Measurements from ENCODE around the gene SNX30.
A peak's percentile ranks its signal among the peaks of the same experiment; 100 is the strongest.

The SNX30 gene

DNA sequence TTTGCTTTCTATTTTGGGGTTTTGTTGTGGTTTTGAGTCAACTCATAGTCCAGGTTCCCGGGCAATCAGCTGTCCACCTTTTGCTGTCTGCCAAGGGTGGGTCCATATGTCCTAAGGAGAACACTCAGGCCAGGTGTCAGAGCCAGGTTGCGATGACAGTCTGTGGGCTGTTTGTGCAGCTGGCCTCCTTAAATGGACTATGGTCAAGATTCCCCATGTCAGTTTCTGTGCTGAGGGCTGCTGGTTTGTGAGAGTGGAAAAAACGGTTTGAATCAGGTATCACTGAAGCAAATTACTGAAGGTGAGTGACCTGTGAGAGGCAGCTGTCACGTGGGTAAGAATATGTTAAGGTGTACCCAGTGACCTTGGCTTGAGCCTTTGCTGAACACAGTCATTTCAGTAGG lies 33.0 kb downstream of the SNX30 start:
- no peak for DNase-seq (ENCODE audit: low read depth in 2 of 2)

DNA sequence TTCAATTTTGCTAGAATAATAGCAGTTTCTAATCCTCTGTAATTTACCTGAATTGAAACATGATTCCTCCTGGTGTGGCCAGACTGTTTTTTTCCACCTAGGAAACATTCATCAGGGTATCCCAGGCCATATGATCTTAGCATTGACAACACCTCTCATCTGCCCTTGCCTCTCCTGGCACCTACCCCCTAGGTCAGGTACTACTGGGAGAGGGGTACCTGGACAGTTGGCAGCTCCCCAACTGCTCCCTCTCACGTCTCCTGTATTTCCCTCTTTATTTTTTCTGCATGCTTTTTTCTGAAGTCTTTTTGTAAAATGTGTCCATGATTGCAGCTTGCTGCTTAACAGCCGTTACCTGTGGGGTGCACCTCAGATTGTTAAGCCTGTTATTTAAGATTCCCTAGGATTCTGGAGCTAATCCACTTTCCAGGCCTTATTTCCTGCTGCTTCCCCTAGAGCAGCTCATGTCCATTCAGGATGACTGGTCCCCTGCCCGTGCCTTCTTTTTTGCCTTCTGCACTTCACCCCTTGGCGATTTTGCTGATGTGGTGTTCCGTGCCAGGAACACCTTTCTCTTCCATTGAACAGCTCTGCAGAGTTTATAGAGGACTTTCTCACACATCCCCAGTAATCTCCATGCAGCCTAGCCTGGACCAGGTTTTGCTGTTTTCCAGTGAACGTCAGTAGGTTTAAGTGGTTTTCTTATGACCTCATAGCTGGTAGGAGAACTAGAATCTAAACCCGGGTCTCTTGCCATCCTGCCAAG lies 33.6 kb downstream of the SNX30 start:
- DNase-seq (ENCODE audit: low read depth in 2 of 2): no peak

DNA sequence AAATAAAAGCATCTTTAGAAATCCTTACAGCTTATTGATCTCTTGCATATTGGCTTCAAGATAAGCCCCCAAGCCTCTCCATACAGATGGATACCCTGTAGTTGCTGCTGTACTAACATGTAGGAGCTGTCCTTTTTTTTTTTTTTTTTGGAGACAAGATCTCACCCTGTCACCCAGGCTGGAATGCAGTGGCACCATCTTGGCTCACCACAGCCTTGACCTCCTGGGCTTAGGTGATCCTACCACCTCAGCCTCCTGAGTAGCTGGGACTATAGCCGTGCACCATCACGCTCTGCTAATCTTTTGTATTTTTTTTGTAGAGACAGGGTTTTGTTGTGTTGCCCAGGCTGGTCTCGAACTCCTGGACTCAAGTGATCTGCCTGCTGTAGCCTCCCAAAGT lies 35.4 kb downstream of the SNX30 start:
- DNase-seq (ENCODE audit: low read depth in 2 of 2): no peak

DNA sequence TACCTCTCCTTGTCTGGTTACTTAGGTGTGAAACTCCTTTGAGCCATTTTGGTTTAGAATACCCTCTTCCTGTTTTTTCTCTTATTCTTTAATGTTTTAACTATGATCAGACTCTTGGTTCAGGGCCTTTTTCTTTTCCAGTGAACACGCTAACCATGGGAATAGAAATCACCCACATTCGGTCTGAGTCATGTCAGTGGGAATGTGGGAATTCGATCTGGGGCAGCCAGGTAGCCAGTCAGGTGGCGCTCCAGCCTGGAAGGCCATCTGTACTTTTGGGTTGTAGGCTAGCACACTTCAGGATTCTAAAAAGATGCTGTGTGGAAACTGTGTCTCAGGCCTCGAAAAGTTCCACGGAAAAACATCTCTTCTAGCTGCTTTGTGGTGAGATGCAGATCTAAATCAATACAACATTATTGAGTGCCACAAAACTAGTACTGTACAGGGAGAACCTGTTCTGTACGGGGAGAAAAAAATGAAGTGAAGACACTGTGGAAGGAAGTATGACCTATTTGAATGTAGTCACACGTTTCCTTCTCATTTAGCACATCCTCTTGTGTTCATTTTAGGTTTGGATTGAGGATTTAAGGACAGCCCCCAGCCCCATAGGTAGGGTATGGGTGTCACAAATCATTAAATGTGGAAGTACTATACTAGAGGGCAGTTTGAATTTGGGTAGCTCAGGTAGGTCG lies 36.4 kb downstream of the SNX30 start:
- DNase-seq (ENCODE audit: low read depth in 2 of 2): no peak

DNA sequence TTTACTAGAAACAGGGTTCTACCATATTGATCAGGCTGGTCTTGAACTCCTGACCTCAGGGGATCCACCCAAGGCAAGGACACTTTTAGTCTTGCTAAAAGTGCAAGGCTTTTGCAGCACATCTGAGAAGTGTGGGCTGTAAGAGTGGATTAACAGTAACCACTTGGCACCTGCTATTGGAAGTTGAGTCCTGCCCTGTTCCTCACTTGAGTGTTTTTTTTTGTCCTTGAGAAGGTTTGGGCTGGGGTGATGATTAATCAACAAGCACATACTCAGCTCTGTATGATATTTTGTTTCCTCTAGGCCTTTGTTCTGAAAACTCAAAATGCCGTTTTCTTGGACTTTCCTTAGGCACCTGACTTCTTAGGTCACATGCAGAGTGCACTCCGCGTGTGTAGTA lies 37.4 kb downstream of the SNX30 start:
- no peak for DNase-seq (ENCODE audit: low read depth in 2 of 2)

DNA sequence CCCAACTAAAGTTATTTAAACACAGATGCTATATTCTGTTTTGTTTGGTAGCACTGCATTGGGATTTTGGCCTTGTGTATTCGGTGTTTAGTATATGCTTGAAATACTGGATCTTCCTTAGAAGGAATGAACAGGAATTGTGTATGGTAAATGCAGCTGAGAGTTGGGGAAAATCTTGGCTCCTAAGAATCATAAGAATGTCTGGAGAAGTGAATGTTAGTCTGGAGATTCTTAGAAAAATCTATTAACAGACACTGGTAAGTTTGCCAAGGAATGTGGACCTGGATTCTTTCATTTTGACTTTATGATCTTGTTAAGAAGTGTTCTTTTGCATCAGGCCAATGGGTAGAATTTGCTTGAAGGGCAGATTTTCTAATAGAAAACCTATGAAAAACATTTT lies 38.9 kb downstream of the SNX30 start:
- DNase-seq (ENCODE audit: low read depth in 2 of 2): peak; percentile 71 to 81

DNA sequence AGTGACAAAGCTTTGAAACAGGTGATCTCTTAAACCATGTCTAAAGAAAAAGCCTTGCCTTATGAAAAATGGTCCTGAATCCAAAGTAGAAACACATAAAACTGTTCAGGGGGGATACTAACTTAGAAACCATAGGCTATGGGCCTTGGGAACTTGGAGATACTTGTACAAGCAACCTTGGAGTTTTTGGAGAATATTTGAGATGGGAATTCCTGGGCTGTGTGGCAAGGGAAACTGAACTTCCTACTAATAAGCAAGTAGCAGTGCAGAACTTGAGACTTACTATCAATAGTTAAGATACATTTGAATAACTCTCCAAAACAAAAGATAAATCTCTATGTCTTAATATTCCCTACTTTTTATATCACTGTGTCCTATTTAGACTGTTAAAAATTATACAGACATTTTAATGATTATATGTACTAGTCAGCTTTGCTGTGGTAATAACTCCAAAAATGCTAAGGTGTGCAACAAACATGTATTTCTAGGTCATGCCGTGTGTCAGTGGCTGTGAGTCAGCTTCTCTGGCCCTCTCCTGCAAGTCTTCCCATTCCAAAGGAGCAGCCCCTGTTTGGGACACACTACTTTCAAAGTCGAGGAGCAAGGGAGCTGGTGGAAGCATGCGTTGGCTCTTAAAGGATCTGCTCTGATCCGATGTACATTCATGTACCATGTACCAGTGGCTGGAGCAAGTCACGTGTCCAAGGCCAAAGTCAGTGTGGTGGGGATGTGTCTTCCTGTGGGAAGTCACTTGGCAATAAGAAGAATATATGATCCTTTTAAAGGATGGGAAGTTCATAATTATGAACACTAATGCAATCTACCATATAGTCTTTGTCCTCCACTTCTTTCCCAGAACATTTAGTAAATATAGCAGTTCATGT lies 39.6 kb downstream of the SNX30 start:
- DNase-seq (ENCODE audit: low read depth in 2 of 2): no peak

DNA sequence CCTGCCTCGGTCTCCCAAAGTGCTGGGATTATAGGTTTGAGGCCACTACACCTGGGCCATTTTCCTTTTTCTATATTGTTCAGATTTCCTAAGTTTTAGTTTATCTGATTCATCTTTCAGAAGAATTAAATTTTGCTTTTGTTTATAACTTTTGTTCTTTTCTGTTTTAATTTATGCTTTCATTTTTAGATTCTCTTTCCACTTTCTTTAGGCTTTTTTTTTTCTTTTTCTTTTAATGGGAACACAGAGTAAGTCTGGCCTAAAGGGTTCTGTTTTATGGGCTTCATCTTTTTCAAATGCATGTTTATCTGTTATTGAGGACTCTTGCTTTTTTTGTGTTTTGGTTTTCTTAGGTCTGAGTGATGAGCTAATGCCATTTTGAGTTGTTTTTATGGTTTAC lies 42.1 kb downstream of the SNX30 start:
- no peak for DNase-seq (ENCODE audit: low read depth in 2 of 2)

DNA sequence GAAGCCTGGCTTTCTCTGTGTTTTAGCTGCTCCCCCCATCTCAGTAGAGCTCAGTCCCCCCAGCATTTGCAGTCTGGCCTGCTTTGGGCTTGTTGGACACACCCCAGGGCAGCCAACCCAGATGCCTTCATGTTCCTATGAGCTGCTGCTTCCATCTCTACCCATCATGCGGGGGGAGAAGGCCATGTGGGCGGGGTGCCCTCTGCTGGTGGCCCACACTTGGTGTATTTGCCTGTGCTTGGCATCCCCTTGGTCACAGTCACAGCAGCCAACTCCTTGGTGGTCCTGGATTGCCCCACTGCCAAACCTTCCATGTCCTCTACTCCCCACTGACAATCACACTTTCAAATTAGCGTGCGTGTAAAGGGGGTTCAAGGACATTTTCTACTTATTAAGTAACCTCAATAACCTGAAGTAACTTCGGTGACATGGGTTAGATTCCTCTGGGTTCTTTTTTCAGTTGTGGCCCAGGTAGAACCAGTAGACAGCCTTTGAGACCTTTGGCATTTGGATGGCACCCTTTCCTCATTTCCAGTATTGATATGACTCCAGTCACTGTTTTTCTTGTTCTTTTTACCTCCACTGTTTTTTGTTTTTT lies 42.8 kb downstream of the SNX30 start:
- no peak for DNase-seq (ENCODE audit: low read depth in 2 of 2)

DNA sequence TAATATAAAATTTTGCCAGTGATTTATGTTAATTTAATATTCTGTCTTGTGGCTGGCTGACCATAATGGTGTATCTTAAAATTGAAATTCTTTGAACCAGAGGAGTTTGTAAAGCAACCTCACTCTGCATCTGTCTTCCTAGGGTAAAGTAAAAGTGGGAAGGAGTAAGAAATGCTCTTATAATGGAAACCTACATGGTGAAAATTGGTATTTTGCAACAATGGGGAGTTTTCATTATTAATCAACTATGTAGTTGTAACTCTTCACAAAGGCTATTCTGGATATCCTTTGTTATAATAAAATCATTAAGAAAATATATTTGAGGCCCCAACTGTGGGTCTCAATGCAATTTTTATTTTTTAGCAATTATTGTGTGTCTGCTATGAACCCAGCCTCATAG lies 44.2 kb downstream of the SNX30 start:
- no peak for DNase-seq (ENCODE audit: low read depth in 2 of 2)

DNA sequence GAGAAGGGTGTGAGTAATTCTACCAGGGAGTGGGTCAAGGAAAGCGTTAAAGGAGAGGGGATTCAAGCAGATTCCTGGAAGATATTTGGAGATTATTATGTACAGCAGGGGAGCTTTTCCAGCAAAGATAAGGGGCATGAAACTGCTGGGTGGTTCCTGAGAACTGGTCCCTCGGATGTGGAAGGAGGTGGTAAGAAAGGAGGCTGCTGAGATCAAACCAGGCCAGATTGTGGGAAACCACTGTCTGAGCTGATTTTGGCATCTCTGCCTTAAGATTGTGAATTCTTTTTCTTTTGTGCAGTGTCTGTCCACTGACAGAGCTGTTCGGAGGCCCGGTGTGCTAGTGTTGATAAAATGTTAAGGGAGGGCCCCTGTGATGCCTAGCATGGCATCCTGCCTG lies 45.4 kb downstream of the SNX30 start:
- no peak for DNase-seq (ENCODE audit: low read depth in 2 of 2)

DNA sequence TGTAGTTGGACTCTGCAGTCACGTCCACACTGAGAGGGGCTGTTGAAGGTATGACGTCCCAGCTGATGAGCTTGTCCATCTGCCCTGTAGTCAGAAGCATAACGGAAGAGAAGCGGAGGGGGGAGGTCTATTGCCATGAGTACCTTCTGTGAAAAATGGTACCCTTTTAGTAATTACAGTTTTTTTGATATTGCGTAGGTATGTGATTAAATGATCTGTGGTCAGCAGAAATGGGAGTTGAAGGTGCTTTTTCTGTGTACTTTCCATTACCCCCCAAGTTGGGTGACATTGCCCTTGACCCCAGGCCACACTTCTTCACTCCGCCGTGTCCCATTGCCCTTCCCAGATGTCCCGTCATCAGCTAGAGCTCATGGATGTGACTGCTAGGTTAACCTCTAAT lies 45.9 kb downstream of the SNX30 start:
- no peak for DNase-seq (ENCODE audit: low read depth in 2 of 2)

DNA sequence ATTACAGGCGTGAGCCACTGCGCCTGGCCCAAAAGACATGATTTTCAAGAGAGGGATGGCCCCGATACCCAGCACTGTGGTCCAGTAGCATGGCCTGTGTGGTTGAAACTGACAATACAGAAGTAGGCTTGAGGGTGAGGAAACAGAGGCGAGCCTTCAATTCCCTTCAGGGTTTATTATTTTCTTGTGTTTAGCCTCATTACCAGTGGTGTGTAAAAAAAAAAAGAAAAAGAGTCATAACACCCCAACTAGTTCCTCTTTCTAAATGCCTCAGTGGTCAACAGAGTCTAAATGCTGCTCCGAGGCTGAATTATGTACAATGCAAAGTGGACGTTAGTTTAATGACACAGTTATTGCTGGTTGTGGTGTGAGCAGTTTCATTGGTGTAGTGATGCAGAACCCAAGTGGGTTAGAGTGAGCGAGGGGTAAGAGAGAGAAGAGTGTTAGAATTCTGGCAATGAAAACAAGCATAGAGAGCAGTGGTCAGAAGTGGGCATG lies 58.8 kb downstream of the SNX30 start:
- no peak for DNase-seq (ENCODE audit: low read depth in 2 of 2)

DNA sequence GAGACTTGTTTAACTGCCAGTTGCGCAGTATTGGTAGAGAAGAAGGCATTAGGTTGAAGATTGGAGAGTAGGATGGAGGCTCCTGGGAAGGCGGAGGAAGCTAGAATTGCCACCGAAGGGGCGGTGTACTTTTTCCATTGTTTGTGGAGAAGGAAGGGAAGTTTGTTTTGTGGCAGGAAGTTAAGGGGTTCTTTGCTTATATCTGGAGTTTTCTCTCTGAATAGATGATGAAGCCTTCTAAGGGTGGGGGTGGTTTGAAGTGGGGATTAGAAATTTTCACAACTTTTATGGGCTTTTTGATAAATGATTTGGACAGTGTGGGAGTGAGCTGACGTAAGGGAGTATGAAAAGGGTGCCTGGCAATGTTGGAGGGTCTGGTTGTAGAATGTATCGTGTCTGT lies 59.3 kb downstream of the SNX30 start:
- no peak for DNase-seq (ENCODE audit: low read depth in 2 of 2)

DNA sequence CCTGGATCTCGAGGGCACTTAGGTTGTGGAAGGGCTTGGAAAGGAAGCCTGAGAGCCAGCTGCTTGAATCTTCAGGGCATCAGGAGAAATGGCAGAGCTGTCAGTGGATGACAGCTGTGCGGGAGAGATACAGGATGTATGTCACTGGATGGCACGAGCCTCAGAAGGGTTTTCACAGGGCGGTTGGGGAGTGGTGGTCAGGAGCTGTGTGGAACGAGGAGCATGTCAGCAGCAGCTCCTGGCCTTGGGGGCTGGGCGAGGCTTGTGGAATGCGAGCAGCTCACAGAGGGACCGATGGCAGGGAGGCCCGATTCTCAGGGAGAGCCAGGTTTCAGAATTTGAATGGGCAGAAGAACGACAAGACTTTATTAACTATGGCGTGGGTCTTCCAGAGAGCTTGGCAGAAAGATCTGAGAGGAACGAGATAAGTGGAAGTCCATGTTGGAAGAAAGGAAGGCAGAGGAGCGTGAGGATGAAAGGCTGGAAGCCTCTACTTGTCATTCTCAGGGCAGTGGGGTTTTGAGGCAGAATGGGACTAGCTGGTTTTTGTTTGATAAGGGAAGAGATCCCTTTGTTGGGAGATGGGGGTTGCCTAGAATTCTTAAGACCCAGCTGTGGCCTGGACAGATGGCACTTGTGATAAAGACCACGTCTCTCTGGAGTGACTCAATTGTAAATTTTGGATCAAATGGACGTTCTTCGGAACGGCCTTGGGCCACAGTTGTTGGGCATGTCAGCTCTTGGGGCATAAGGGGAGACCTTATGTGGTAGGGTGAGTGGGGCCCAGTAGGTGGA lies 60.3 kb downstream of the SNX30 start:
- no peak for DNase-seq (ENCODE audit: low read depth in 2 of 2)

DNA sequence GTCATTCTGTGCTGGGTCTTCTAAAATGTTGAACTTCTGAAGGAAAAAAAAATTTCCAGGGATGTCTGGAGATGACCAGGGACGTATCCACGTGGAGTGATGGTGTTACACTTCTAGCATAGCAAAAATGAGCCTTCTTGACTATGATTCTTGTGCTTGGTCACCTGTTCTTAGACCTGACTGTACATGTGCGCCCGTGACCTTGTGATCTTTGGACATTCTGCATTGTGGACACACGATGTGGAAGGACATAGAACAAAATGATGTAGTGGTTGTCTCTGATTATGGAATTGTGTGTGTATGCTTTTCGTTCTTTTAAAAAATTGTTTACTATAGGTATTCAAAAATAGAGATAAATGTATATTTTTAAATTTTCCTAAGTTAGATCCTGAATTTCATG lies 61.0 kb downstream of the SNX30 start:
- DNase-seq (ENCODE audit: low read depth in 2 of 2): no peak

DNA sequence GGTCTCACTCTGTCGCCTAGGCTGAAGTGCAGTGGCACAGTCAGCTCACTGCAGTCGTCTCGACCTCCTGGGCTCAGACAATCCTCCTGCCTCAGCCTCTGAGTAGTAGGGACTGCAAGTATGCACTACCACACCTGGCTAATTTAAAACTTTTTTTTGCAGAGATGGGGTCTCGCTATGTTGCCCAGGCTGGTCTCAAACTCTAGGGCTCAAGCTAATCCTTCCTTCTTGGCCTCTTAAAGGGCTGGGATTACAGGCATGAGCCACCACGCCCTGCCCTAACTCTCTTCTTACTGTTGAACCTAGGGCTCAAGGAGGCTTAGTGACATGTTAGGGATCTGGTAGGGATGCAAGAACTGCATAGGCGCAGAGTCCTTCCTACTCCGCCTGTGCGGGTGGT lies 65.3 kb downstream of the SNX30 start:
- no peak for DNase-seq (ENCODE audit: low read depth in 2 of 2)

DNA sequence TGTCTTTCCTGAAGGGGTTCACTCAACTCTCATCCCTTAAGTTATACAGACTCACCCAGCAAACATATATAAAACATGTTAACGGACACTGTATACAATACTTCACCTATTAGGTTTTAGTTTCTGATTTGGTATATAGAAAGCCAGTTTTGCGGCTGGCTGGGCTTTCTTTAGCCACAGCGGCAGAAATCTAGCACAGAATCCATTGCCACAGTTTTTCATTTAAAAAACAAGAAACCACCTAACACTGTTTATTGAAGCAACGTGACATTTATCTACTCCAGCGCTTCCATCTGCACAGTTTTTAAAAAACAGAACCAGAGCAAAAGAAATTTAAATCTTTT lies 67.3 kb downstream of the SNX30 start:
- no peak for DNase-seq (ENCODE audit: low read depth in 2 of 2)

DNA sequence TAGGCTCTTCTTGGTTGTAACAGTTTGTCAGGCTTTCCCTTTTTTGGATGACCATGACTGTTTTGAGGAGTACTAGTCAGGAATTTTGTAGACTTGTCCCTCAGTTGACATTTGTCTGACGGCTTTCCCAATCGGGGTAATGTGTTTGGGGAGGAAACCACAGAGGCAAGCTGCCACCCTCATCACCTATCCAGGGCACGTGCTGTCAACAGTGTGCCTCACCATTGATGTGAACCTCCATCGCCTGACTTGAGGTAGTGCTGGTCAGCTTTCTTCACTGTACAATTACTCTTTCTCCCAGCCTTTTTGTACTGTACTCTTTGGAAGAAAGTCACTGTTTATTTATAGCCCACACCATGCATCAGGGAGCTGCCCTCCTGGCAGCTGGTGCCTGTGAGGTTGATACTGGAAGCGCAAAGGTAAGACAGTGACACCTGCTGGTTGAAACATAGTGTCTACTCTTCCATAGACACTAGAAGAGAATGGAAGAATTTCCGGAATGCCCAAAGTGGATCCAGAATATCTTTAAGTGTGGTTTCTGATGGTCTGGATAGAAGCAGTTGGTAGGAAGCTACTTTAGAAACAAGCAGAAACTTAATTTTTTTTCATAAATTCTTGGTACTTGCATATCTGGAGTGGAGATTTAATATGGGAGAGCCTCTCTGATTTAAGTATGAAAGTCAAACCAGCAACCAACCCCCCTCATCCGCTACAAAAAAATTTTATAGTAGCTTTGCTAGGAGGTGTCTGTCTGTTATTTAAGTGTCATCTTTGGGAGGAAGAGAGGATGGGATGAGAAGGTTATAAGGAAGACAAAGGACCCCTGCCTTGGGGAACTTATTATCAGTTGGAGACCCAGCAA lies 69.3 kb downstream of the SNX30 start:
- DNase-seq (ENCODE audit: low read depth in 2 of 2): peak in 1 of 2 experiments; percentile 26

DNA sequence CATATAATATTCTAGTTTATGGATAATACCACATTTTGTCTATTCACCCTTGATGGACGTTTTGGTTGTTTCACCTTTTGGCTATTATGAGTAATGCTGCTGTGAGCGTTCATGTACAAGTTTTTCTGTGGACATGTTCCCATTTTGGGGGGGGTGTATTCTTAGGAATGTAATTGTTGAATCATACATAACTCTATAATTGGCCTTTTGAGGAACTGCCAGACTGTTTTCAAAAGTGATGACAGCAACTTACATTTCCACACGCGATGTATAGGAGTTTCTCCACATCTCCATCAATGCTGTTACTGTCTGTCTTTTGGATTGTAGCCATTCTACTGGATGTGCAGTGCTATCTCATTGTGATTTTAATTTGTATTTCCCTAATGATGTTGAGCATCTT lies 70.3 kb downstream of the SNX30 start:
- peak; percentile 95 to 96 for DNase-seq (ENCODE audit: low read depth in 2 of 2)
